Large intestine (tissue), 3 donors: ENCODE results near the gene DCHS1. TPM values are rescaled to one million over a fixed set of nuclear protein-coding genes. Genes with fewer than 3 reads are reported as not detected.
A peak's percentile ranks its signal among the peaks of the same experiment; 100 is the strongest.

Source experiments
- DNase-seq, 2 donors: peaks; one replicate each; pipeline versions ENCODE4 v3.0.0 to v3.0.0-alpha.2; 2013
- H3K27ac ChIP-seq: one replicate; pipeline ENCODE4 v1.5.1; 2013; ENCODE audit warnings: low read length
- H3K27me3 ChIP-seq: 2 replicates; pipeline ENCODE4 v1.6.1; 2013; ENCODE audit warnings: low read length; ENCODE audit not compliant: control insufficient read depth, insufficient read depth
- H3K36me3 ChIP-seq: 2 replicates; pipeline ENCODE4 v1.6.1; 2013; ENCODE audit warnings: low read length; ENCODE audit not compliant: control insufficient read depth, insufficient read depth
- H3K4me1 ChIP-seq: one replicate; pipeline ENCODE4 v1.6.1; 2013; ENCODE audit warnings: low read length; ENCODE audit not compliant: control insufficient read depth, insufficient read depth
- H3K4me3 ChIP-seq: one replicate; pipeline ENCODE4 v1.5.1; 2013; ENCODE audit warnings: low read length
- H3K9me3 ChIP-seq: one replicate; pipeline ENCODE4 v1.6.1; 2013; ENCODE audit warnings: mild to moderate bottlenecking, low read depth, low read length, moderate library complexity; ENCODE audit not compliant: control insufficient read depth
- WGBS: methylation state at CpG from one replicate; pipeline ENCODE4 v1.1.5; 2013; ENCODE audit warnings: low lambda C conversion rate; ENCODE audit not compliant: insufficient coverage; 5-methylcytosine and 5-hydroxymethylcytosine counted together
- polyA plus RNA-seq: library from polyadenylated mRNA; unstranded; fragments of 120-200 nt; gene quantifications from one replicate; pipeline ENCODE4 v1.2.1, GENCODE V29; 2013

The DCHS1 gene
- polyA plus RNA-seq, 1 donor = 17.1 TPM

GRCh38 chr11:6611963-6612212, 43.7 kb downstream of the DCHS1 start:
- Histone ChIP-seq H3K27ac (peak overlapping the region; percentile 90), H3K9me3 (no peaks in the 10 kb centered on the region), H3K36me3 (peaks cover 69% of the 10 kb centered on the region), H3K4me3 (peak overlapping the region; percentile 67), H3K27me3 (no peaks in the 10 kb centered on the region), H3K4me1 (peaks cover 29% of the 10 kb centered on the region)
- WGBS = no CpG with 5 or more reads among the region's 36 CpGs
- DNase-seq = no peak

DNA sequence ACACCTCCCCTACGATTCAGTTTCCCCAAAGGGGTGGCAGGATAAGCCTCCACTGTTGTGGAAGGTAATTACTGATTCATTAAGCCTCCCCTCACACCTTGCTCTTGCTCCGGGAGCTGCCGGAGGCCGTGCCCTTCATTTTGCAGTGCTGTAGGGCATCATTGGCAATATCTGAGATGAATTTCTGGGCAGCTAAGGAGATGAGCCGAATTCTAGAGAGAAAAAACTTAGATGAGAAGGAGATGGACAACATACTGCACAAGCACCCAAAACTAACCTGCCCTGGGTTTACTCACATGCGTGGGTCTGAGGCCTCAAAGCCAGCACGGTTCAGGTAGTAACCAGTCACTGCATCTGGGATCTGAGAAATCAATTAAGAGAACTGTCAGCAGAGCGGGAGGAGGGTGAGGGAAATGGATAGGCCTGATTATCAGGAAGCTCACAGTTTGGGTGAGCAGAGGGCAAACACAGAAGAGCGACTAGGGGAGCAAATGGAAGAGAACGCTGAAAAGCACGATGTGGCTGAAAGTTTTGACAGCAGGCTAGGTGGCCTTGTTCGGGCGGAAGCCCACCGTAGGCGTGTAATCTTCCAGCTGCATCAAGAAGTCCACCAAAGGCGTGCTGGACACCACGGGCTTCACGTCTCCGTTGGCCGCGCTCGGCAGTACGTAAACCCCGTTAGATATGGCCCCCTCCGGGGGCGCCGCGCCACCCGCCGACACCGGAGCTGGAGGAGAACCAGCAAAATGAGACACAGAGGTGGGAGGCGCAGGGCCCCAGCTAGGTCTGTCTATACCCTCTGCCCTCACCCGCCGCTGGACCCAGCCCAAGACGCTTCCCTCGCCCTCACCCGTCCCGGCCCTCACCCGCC, 44.3 kb downstream of the DCHS1 start:
- 6% methylated on average over 3 of the region's 39 CpGs for WGBS
- Histone ChIP-seq H3K4me3 (peak overlapping the region; percentile 67), H3K4me1 (peaks cover 35% of the 10 kb centered on the region), H3K27me3 (no peaks in the 10 kb centered on the region), H3K27ac (peak overlapping the region; percentile 66), H3K9me3 (no peaks in the 10 kb centered on the region), H3K36me3 (peaks cover 64% of the 10 kb centered on the region)
- peak in 1 of 2 donors; percentile 54 for DNase-seq

DNA sequence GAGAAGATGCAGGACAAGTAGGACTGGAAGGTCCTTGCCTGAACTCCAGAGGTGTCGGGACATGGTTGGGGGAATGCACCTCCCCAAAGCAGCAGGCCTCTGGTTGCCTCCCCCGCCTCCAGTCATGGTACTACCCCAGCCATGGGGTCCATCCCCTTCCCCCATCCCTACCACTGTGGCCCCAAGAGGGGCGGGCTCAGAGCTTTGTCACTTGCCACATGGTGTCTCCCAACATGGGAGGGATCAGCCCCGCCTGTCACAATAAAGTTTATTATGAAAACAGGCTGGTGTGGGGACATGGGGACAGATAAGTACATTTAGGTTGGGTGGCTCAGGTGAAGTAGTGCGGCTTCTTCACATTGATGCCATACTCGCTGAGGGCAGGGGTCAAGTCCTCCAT, 45.0 kb downstream of the DCHS1 start:
- Histone ChIP-seq H3K27me3 (no peaks in the 10 kb centered on the region), H3K27ac (no peak overlapping the region), H3K9me3 (no peaks in the 10 kb centered on the region), H3K4me3 (no peak overlapping the region), H3K4me1 (peaks cover 41% of the 10 kb centered on the region), H3K36me3 (peaks cover 56% of the 10 kb centered on the region)
- no peak for DNase-seq
- no CpG with 5 or more reads among the region's 6 CpGs for WGBS

GRCh38 chr11:6609502-6610015, 46.0 kb downstream of the DCHS1 start:
- Histone ChIP-seq H3K27ac (no peak overlapping the region), H3K36me3 (peaks cover 46% of the 10 kb centered on the region), H3K27me3 (no peaks in the 10 kb centered on the region), H3K9me3 (no peaks in the 10 kb centered on the region), H3K4me3 (no peak overlapping the region), H3K4me1 (peaks cover 50% of the 10 kb centered on the region)
- WGBS = 100% methylated on average over 1 of the region's 8 CpGs
- no peak for DNase-seq

DNA sequence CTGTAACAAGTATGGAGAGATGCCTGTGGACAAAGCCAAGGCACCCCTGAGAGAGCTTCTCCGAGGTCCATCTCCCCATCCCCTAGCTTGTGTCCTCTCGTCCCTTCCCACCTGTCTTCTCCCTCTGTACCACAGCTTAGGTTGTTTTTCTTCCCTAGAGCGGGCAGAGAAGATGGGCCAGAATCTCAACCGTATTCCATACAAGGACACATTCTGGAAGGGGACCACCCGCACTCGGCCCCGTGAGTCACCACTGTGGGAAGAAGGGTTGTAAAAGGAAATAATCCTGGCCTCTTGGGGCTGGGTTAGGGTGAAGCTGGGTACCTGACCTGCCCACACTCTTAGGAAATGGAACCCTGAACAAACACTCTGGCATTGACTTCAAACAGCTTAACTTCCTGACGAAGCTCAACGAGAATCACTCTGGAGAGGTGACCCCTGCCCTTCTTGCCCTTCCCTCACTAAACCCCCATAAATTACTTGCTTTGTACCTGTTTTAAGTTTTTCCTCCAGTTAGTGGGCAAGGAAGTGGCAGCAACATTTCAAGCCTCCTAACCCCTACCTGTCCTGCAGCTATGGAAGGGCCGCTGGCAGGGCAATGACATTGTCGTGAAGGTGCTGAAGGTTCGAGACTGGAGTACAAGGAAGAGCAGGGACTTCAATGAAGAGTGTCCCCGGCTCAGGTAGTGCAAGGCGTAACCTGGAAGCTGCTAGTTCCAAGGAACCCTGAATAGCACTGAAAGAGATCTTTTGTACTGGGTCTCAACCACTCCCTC, 46.7 kb downstream of the DCHS1 start:
- Histone ChIP-seq H3K9me3 (no peaks in the 10 kb centered on the region), H3K36me3 (peaks cover 40% of the 10 kb centered on the region), H3K4me1 (peaks cover 50% of the 10 kb centered on the region), H3K27ac (peak overlapping the region; percentile 19), H3K27me3 (no peaks in the 10 kb centered on the region), H3K4me3 (no peak overlapping the region)
- WGBS = no CpG with 5 or more reads among the region's 14 CpGs
- no peak for DNase-seq

- peaks cover 44% of the 10 kb centered on the region for H3K4me1 ChIP-seq
- H3K36me3 ChIP-seq = peaks cover 39% of the 10 kb centered on the region
- no peak overlapping the region for H3K4me3 ChIP-seq
- peak overlapping the region; percentile 92 for H3K27ac ChIP-seq
- DNase-seq = no peak
- WGBS = no CpG with 5 or more reads among the region's 9 CpGs
- no peaks in the 10 kb centered on the region for H3K27me3 ChIP-seq
- H3K9me3 ChIP-seq = no peaks in the 10 kb centered on the region
These were observed 47.6 kb downstream of the DCHS1 start for GRCh38 chr11:6608011-6608410.

- H3K4me3 ChIP-seq = no peak overlapping the region
- no peak for DNase-seq
- H3K27me3 ChIP-seq = no peaks in the 10 kb centered on the region
- peaks cover 39% of the 10 kb centered on the region for H3K36me3 ChIP-seq
- peaks cover 43% of the 10 kb centered on the region for H3K4me1 ChIP-seq
- peak overlapping the region; percentile 92 for H3K27ac ChIP-seq
- no peaks in the 10 kb centered on the region for H3K9me3 ChIP-seq
These were observed 48.3 kb downstream of the DCHS1 start for GRCh38 chr11:6607190-6607795.

DNA sequence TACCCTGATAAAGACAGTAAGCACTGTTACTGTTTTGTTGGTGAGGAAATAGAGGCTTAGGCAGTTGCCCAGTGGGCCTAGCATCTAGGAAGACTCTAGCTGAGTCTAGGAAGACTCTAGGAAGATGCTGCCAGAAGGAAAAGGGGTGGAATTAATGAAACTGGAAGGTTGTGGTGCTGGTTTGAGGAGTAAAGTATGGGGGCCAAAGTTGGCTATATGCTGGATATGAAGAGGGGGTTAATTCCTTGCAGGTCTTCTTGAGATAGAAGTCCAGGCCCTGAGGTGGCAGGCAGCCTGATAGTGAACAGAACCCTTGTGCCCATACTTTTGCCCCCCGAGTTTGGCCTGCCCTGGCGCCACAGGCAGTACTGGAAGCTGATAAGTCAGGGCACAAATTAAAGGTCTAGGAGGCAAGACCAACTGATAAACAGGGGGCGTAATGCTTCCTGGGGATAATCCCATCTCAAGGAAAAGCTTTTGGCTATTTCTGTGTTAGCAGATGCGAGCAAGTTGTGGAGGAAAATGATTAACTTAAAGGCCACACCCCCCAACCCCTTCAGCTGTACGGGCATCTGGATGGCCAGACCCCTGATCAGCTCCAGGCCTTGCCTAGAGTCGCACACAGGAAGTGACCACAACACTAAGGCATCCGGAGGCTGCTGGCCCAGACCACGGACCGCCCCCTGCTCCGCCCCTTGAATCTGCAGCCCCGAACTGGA, 49.0 kb downstream of the DCHS1 start:
- H3K4me3 ChIP-seq = peak overlapping the region; percentile 1

GRCh38 chr11:6604790-6605189, 50.8 kb downstream of the DCHS1 start:
- H3K4me3 ChIP-seq = peak overlapping the region; percentile 96
- no peaks in the 10 kb centered on the region for H3K27me3 ChIP-seq
- peak overlapping the region; percentile 97 for H3K27ac ChIP-seq
- WGBS = 26% methylated on average over 3 of the region's 3 CpGs
- H3K4me1 ChIP-seq = peaks cover 50% of the 10 kb centered on the region
- no peaks in the 10 kb centered on the region for H3K9me3 ChIP-seq
- no peak for DNase-seq
- peaks cover 43% of the 10 kb centered on the region for H3K36me3 ChIP-seq

More for the DNA sequence above, 49.0 kb downstream of the DCHS1 start:
- peak; percentile 92 to 94 for DNase-seq
- peaks cover 49% of the 10 kb centered on the region for H3K4me1 ChIP-seq
- no CpG with 5 or more reads among the region's 11 CpGs for WGBS
- no peaks in the 10 kb centered on the region for H3K27me3 ChIP-seq
- H3K9me3 ChIP-seq = no peaks in the 10 kb centered on the region
- H3K36me3 ChIP-seq = peaks cover 39% of the 10 kb centered on the region
- peak overlapping the region; percentile 92 for H3K27ac ChIP-seq
